Mucosa of stomach (tissue), 1 donor: ENCODE results near the gene RAB11A.

Source experiments
- H3K27me3 ChIP-seq: one replicate; pipeline ENCODE4 v1.7.0; 2013; ENCODE audit warnings: mild to moderate bottlenecking, low read length; ENCODE audit not compliant: control insufficient read depth, insufficient read depth
- H3K36me3 ChIP-seq: one replicate; pipeline ENCODE4 v1.7.0; 2013; ENCODE audit warnings: low read length; ENCODE audit not compliant: control insufficient read depth, insufficient read depth
- H3K4me1 ChIP-seq: one replicate; pipeline ENCODE4 v1.7.0; 2013; ENCODE audit warnings: mild to moderate bottlenecking, low read length; ENCODE audit not compliant: control insufficient read depth, insufficient read depth
- H3K4me3 ChIP-seq: one replicate; pipeline ENCODE4 v1.7.0; 2013; ENCODE audit warnings: low read length
- H3K9ac ChIP-seq: one replicate; pipeline ENCODE4 v1.7.0; 2013; ENCODE audit warnings: mild to moderate bottlenecking, low read length, moderate library complexity
- H3K9me3 ChIP-seq: one replicate; pipeline ENCODE4 v1.7.0; 2013; ENCODE audit warnings: mild to moderate bottlenecking, low read length, moderate library complexity; ENCODE audit not compliant: control insufficient read depth
- donor health status: Pancreatic carcinoma.

RAB11A gene

DNA sequence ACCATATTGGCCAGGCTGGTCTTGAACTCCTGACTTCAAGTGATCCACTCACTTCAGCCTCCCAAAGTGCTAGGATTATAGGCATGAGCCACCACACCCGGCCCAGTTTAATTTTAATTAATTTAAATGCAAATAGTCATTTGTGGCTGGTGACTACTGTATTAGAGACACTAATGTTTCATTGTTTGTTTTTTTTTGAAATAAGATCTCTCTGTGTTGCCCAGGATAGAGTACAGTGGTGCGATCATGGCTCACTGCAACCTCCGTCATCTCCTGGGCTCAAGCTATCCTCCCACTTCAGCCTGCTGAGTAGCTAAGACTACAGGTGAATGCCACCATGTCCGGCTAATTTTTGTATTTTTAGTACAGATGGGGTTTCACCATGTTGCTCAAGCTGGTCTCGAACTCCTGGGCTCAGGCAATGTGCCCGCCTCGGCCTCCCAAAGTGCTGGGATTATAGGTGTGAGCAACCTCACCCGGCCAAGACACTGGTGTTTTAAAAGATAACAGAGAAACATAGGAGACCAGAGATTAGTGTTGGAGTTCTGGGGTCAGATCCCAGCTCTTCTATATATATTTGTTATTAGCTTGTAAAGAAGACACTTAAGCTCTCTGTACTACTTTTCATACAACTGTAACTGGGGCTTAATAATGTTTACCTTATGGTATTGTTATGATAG is 34.5 kb upstream of the RAB11A start:
- H3K36me3 ChIP-seq, result no peaks in the 10 kb centered on the region
- H3K9ac ChIP-seq, result no peak overlapping the region
- peaks cover 50% of the 10 kb centered on the region for H3K4me1 ChIP-seq
- H3K4me3 ChIP-seq, result no peak overlapping the region
- H3K27me3 ChIP-seq, result no peaks in the 10 kb centered on the region
- no peaks in the 10 kb centered on the region for H3K9me3 ChIP-seq

DNA sequence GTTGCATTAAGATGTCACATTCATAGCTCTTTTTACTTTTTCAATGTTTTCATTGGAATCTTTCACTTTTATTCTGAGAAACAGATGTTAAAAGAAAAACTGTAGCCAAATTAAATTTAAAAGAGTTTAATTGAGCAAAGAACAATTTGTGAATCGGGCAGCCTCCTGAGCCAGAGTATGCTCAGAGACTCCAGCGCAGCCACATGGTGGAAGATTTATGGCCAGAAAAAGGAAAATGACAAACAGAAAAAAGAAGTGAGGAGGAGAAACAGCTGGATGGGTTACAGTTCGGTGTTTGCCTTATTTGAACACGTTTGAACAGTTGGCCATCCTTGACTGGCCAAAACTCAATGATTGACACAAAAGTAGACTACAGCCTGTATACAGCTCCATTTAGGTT is 33.8 kb upstream of the RAB11A start:
- H3K27me3 ChIP-seq, result no peaks in the 10 kb centered on the region
- H3K36me3 ChIP-seq, result no peaks in the 10 kb centered on the region
- H3K4me1 ChIP-seq, result peaks cover 44% of the 10 kb centered on the region
- H3K9me3 ChIP-seq, result no peaks in the 10 kb centered on the region
- no peak overlapping the region for H3K4me3 ChIP-seq
- no peak overlapping the region for H3K9ac ChIP-seq

DNA sequence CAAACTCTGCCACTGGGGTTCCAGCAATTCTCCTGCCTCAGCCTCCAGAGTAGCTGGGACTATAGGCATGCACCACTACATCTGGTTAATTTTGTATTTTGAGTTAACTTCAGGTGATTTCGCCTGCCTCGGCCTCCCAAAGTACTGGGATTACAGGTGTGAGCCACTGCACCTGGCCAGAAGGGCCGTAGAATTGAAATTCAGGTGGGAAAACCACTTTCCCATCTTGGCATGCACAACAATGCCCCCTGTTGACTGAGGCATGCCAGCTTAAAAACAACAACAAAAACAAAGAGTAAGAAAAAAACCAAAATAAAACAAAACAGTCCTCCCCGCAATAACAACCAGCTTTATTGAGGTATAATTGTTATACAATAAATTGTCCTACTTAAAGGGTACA is 32.6 kb upstream of the RAB11A start:
- Histone ChIP-seq H3K4me1 (peaks cover 39% of the 10 kb centered on the region), H3K9ac (no peak overlapping the region), H3K9me3 (no peaks in the 10 kb centered on the region), H3K27me3 (no peaks in the 10 kb centered on the region), H3K36me3 (no peaks in the 10 kb centered on the region), H3K4me3 (no peak overlapping the region)

DNA sequence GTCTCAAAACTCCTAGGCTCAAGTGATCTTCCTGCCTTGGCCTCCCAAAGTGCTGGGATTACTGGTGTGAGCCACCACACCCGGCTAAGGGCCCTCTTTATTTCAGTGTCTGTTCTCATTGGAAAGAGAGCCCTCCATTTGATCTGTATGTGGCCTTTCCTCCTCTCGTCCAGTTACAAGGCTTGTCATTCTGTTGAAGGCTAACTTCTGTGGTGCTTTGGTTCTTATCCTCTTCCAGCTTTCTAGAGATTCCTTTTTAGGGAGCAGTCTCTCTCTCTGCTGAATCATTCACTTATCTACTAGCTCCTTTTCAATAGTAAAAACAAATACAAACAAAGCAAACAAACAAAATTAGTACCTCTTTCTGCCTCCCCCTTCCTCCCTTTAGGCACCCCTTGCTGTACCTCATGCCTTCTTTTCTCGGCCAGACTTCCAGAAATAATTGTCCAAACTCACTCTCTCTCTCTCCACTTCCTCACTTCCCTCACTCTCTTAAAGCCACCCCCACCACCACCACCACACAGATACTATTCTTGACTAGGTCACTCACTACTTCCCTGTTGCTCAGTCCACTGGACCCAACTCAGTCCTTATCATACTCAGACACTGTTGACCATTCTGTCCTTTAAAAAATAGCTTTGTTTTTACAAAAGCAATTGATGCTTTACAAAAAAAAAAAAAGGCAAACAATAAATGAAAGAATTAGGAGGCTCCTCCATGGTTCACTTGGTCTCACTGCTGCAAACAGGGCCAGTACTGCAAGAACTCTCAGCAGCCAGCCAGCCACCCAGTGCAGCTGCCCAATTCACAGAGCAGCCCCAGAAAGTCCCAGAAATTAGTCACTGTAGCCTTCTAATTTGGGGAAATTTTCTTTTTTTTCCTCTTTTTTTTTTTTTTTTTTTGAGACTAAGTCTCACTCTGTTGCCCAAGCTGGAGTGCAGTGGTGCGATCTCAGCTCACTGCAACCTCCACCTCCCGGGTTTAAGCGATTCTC is 31.7 kb upstream of the RAB11A start:
- Histone ChIP-seq H3K9ac (no peak overlapping the region), H3K36me3 (no peaks in the 10 kb centered on the region), H3K4me3 (no peak overlapping the region), H3K27me3 (no peaks in the 10 kb centered on the region), H3K9me3 (no peaks in the 10 kb centered on the region), H3K4me1 (peaks cover 29% of the 10 kb centered on the region)

DNA sequence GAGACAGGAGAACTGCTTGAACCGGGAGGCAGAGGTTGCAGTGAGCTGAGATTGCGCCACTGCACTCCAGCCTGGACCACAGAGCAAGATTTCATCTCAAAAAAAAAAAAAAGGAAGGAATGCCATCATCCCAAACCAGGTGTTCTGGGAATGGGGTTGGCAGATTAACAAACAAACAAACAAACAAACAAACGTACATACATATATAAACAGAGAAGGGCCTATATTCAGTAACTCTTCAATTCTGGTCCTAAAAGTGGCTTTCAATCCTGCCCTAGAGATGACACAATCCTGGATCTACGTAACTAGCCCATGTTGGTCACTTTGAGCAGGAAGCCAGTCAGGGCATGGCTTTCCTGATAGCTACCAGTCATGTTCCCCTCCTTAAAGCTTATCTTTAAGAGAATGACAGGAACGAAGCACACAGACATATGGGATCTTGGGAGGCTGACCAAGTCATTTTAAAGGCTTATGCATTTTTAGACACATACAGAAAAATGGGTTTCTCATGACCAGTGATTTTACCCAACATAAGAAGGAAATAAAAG is 29.9 kb upstream of the RAB11A start:
- Histone ChIP-seq H3K4me3 (no peak overlapping the region), H3K27me3 (no peaks in the 10 kb centered on the region), H3K4me1 (peaks cover 13% of the 10 kb centered on the region), H3K36me3 (no peaks in the 10 kb centered on the region), H3K9ac (no peak overlapping the region), H3K9me3 (no peaks in the 10 kb centered on the region)

DNA sequence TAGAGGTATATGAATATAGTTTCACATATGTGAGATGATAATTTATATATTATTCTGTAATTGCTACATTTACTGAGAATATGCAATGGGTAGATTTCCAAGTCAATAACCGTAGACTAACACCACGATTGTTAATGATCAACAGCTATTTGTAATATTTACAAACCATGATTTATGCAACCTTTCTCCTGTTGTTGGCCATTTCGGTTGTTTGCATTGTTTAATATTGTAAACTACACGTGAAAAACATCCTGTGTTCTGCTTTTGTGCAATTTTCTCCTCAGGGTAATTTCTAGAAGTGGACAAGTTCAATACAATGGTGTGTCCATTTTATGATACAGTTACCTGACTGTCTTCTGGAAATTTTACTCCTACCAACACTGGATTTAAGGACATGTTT is 29.3 kb upstream of the RAB11A start:
- Histone ChIP-seq H3K9ac (no peak overlapping the region), H3K27me3 (no peaks in the 10 kb centered on the region), H3K9me3 (no peaks in the 10 kb centered on the region), H3K4me1 (peaks cover 13% of the 10 kb centered on the region), H3K36me3 (no peaks in the 10 kb centered on the region), H3K4me3 (no peak overlapping the region)

DNA sequence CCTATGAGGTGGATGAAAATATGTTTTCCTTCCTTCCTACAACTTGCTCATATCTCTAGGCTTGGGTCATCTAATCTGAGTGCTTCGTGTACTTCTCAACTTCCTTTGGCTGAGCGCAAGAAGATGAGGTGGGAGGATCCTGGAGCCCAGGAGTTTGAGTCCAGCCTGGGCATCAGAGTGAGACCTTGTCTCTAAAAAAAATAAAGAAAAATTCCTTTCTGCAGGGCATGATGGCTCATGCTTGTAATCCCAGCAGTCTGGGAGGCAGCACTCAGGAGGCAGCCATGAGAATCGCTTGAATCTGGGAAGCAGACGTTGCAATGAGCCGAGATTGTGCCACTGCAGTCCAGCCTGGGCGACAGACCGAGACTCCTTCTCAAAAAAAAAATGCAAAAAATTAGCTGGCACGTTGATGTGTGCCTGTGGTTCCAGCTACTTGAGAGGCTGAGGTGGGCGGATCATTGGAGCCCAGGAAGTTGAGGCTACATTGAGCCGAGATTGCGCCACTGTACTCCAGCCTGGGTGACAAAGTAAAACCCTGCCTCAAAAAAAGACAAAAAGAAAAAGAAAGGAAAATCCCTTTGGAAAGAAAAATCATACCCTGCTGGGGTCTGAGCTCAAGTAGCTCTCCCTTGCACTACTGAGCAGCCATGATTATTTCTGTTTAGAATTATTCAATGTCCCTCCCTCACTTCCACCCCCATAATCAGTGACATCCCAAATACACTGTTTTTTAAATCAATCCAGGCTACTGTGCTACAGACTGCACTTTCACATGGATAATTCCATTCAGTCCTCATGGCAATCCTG is 28.0 kb upstream of the RAB11A start:
- Histone ChIP-seq H3K9ac (no peak overlapping the region), H3K27me3 (no peaks in the 10 kb centered on the region), H3K9me3 (no peaks in the 10 kb centered on the region), H3K36me3 (no peaks in the 10 kb centered on the region), H3K4me1 (peaks cover 13% of the 10 kb centered on the region), H3K4me3 (no peak overlapping the region)

DNA sequence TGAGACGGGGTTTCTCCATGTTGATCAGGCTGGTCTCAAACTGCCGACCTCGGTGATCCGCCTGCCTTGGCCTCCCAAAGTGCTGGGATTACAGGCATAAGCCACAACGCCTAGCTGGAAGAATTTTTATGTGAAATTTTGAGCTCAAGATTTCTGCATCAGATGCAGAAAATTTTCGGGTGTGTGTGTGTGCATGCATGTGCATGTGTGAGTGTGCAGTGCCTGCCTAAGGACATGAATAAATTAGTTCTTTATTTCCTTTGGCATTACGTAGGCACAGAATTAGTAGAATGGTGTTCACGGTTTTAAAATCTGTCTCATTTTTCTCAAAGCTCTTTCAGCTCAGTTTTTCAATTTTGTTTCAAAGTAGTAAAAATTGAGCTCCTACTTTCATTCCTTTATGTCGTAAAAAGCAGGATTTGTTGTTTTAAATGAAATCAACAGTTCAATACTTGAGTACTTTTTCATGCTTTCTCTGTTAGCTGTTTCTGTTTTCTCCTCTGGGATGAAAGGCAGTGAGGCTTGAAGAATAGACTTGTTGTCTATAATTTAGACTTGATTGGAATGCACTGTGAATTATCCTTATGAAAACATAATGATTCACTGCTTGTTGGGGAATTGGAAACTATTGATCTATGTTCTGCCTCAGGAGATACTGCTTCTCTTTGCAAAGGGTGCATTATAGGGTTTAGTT is 23.3 kb upstream of the RAB11A start:
- Histone ChIP-seq H3K36me3 (no peaks in the 10 kb centered on the region), H3K9me3 (no peaks in the 10 kb centered on the region), H3K27me3 (no peaks in the 10 kb centered on the region), H3K4me1 (no peaks in the 10 kb centered on the region), H3K9ac (no peak overlapping the region), H3K4me3 (no peak overlapping the region)

DNA sequence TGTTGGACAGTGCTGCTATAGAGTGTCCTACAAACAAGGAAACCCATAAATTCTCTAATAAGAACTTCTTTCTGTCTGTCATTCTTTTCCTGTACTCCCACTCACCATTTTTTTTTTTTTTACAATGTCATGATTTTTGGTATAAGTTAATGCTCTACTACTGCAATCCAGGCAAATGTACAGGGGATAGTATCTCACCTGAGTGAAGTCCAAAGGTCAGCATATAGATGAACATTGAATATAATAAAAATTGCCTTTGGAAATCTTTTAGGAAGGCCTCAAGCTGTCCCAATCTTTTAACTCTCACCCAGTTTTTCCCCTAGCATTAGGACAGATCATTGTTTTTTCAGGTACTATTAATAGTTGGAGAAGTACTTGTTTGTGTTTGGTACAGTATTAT is 21.3 kb upstream of the RAB11A start:
- Histone ChIP-seq H3K9ac (no peak overlapping the region), H3K27me3 (no peaks in the 10 kb centered on the region), H3K9me3 (no peaks in the 10 kb centered on the region), H3K4me3 (no peak overlapping the region), H3K4me1 (no peaks in the 10 kb centered on the region), H3K36me3 (no peaks in the 10 kb centered on the region)

DNA sequence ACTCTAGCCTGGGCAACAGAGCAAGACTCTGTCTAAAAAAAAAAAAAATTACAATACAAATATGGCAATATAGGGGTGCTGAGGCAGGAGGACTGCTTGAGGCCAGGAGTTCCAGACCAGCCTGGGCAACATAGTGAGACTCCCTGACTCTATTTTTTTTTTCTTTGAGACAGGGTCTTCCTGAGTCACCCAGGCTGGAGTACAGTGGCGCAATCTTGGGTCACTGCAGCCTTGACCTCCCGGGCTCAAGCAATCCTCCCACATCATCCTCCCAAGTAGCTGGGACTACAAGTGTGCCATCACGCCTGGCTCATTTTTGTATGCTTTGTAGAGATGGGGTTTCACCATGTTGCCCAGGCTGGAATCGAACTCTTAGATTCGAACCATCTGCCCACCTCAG is 17.3 kb upstream of the RAB11A start:
- no peaks in the 10 kb centered on the region for H3K4me1 ChIP-seq
- no peak overlapping the region for H3K9ac ChIP-seq
- H3K4me3 ChIP-seq, result no peak overlapping the region
- no peaks in the 10 kb centered on the region for H3K36me3 ChIP-seq
- no peaks in the 10 kb centered on the region for H3K27me3 ChIP-seq
- H3K9me3 ChIP-seq, result no peaks in the 10 kb centered on the region

DNA sequence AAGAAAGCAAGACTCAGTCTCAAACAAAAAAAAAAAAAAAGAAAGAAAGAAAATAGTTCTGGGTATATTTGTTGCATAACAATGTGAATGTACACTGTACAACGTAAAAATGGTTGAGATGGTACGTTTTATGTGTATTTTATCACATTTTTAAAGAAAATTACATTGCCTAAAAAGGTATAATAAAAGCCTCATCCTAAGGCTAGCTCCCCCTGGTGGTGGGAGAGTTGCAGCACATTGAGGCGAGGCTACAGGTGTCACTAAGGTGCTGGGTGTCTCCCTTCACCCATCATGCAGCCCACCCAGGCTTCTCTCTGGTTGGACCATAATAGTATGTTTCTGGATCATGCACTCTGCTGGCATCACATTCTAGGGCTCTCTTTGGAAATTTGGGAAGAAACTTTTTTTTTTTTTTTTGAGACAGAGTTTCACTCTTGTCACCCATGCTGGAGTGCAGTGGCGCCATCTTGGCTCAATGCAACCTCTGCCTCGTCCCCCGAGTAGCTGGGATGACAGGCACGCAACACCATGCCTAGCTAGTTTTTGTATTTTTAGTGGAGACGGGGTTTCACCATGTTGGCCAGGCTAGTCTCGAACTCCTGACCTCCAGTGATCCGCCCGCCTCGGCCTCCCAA is 12.4 kb upstream of the RAB11A start:
- H3K4me1 ChIP-seq, result no peaks in the 10 kb centered on the region
- no peaks in the 10 kb centered on the region for H3K9me3 ChIP-seq
- H3K9ac ChIP-seq, result no peak overlapping the region
- no peaks in the 10 kb centered on the region for H3K27me3 ChIP-seq
- H3K4me3 ChIP-seq, result no peak overlapping the region
- no peaks in the 10 kb centered on the region for H3K36me3 ChIP-seq
